Measurements from ENCODE around the gene DAAM1.

- TF ChIP-seq CTCF (optimal IDR thresholded peaks at IDR 0.05 in 1 of 3, IDR thresholded peaks at IDR 0.05 in 1 of 3, conservative IDR thresholded peaks at IDR 0.05 in 1 of 3; ENCODE audit: extremely low read depth in 1 of 3, insufficient read depth in 2 of 3, low read length in 3 of 3) (no peak), EZH2 (IDR thresholded peaks at IDR 0.05; ENCODE audit: low read length) (no peak)
These were observed 106.2 kb downstream of the DAAM1 start for GRCh38 chr14:59294662-59294992.
